Activated T-helper 1 cell treated with anti-CD3 and anti-CD28 coated beads, Interleukin-2, amount 50 U/mL, for 16 hours (primary cell): ENCODE measurements around the gene MAGOH.

Source experiments
- DNase-seq, 2 donors: peaks; one replicate each; pipeline ENCODE4 v3.0.0-alpha.2; 2020; ENCODE audit warnings: low read depth in 1 of 2, low spot score in 1 of 2

Gene MAGOH

DNA sequence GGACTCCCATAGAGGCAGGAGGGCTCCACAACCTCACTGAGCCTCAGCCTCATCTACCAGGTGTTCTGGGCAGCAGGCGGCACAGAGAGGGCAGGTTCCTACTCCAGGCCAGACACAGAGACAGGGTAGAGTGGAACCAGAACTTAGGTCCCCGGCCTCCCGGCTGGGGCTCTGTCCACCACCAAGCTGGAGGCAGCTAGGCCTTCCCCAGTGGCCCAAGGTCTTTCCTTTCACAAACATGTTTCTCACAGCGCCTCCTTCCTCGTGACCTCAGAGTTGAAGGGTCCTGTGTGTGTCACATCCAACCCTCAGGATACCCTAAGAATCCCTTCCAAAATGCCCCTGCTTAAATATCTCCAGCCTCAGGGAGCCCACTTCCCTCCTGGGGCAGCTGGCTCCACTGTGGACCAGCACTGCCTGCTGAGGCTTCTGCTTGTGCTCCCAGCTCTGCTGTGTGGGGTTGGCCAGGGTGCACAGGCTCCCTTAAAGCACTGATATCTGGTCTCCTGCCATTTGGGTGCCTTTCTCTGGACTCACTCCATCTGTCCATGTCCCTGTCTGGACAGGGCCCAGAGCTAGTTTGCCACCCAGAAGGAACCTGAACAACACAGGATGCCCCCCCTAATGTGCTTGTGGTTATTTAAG is 33.2 kb upstream of the MAGOH start:
- DNase-seq: no peak

DNA sequence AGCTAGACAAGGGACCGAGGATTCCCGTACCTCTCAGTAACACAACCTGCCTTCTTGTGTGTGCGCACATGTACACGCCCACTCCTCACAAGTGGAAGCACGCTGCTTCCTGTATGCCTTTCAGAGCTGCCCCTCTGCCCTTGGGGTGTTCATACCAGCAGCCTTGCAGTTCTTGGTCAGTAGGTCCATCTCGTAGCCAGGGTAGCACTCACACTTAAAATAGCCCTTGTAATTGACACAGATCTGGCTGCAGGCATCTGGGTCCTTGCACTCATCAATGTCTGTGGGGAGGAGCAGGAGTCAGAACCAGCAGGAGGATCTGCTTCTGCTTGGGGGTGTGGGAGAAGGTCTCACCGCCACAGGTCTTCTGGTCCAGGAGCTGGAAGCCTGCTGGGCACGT is 32.6 kb upstream of the MAGOH start:
- DNase-seq: no peak

- no peak for DNase-seq
Observed at GRCh38 chr1:53270107-53270506, 31.8 kb upstream of the MAGOH start.

GRCh38 chr1:53267761-53268160 is 29.4 kb upstream of the MAGOH start:
- no peak for DNase-seq

DNA sequence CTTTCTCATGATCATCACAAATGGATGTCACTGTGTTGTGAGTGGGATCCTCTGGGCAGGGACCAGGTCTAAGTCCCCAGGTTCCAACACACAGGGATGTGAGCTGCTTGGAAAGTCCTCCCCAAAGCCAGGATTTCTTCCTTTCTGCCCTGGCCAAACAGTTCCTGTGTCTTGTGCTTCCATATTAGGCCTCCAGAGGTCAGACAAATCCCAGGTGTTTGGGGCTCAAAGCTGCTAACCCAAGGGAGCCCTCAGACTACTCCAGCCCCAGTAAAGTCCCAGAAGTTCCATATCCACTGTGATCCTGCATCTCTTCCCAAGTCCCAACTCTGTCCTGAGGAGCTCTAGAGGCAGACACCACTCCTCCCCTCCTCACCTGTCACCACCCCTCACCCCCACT is 27.7 kb upstream of the MAGOH start:
- DNase-seq: no peak

- no peak for DNase-seq
Observed at GRCh38 chr1:53265581-53265980, 27.3 kb upstream of the MAGOH start.

DNA sequence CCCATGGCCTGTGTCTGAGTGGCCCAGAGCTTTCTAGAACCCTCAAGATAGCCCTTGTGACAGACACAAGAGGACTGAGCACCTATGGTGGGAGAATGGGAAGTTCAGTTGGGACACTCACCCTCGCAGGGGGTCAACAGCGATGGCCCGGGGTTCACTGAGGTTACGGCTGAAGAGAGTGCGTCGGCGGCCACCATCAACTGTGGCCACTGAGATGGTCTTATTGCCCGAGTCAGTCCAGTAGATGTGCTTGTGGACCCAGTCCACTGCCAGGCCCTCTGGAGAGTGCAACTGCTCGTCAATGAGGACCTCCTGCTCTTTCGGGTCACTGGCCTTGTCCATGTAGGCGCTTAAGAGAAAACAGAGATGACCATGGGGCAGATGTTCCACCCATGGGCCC is 25.7 kb upstream of the MAGOH start:
- no peak for DNase-seq

- no peak for DNase-seq
Observed at GRCh38 chr1:53262000-53262399, 23.7 kb upstream of the MAGOH start.

GRCh38 chr1:53260631-53261247 is 22.4 kb upstream of the MAGOH start:
- no peak for DNase-seq

- no peak for DNase-seq
Observed at GRCh38 chr1:53259932-53260331, 21.6 kb upstream of the MAGOH start.

DNA sequence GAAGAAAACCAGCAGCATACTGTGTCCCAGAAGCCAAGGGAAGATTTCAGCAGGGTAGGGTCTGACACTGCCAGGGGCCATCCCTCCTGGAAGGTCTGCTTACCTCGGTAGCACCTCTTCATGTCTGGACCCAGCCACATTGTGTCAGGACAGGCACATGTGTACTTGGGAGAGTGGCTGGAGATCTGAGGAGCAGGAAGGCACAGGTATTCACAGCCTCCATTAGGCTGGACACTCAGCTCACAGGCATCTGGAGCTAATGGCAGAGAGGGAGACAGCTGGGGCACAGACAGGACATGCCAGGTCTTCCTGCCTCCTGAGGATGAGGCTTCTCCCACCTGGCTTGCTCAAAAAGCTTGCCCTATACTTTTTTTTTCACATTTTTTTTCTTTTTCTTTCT is 19.9 kb upstream of the MAGOH start:
- DNase-seq: no peak

GRCh38 chr1:53257454-53258081 is 19.2 kb upstream of the MAGOH start:
- no peak for DNase-seq

DNA sequence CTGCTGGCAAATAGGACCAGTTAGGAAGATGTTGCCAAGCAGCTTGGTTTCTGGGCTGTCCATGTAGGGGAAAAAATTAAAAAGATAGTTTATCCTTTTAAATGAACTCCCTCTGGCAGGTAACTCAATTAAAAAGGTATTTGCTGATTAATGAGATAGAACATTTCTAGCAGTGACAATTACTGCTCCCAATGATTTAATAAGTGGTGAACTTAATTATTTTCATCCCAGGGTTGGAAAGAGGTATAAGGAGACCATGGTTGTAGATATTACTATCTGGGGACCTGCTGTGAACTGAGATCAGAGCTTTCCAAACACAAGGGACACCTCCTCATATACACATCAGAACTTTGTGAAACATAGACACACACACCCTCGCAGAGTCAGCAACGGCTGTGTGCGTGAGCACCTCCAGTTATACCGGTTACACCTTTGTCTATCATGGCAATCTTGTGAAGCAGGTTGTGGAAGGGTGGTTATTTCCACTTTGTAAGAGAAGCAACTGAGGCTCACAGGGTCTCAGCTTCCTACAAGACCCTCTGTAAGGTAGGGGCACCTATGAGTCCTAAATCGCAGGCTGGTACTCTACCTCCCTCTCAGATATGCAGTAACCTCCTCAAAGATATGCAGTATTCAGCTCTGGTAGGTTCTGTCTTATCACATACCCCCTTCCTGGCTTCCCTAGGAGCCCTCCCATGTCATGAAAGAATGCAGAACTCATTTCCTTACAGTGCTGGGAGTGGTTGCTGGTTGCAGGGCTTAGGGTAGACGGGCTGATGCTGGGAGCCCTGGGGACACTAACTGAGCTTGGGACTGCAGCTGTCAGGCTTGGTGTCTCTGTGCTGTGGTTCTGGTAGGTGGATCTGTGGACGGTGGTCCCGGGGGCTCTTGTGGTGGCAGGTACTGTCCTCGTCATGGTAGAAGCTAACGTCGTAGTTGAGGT is 18.5 kb upstream of the MAGOH start:
- DNase-seq: no peak

- DNase-seq: no peak
Observed at GRCh38 chr1:53255031-53255430, 16.7 kb upstream of the MAGOH start.

- no peak for DNase-seq
Observed at GRCh38 chr1:53254011-53254640, 15.8 kb upstream of the MAGOH start.

- DNase-seq: no peak
Observed at GRCh38 chr1:53250325-53250724, 12.0 kb upstream of the MAGOH start.

DNA sequence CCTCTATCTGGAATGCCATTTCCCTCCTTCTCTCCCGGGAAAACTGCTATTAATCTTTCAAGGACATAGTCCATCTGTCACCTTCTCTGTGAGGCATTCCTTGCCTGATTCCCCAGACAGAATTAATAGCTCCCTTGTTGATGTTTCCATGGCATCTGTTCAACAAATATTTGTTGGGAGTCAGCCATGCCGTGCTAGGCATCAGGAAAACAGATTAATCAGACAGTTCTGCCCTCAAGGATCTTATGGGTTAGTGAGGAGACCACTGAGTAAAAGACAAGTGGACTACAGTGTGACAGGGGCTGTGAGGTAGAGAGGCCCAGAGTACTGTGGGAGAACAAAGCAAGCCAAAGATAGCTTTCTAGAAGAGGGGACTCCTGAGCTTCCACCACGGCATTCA is 11.4 kb upstream of the MAGOH start:
- DNase-seq: no peak

DNA sequence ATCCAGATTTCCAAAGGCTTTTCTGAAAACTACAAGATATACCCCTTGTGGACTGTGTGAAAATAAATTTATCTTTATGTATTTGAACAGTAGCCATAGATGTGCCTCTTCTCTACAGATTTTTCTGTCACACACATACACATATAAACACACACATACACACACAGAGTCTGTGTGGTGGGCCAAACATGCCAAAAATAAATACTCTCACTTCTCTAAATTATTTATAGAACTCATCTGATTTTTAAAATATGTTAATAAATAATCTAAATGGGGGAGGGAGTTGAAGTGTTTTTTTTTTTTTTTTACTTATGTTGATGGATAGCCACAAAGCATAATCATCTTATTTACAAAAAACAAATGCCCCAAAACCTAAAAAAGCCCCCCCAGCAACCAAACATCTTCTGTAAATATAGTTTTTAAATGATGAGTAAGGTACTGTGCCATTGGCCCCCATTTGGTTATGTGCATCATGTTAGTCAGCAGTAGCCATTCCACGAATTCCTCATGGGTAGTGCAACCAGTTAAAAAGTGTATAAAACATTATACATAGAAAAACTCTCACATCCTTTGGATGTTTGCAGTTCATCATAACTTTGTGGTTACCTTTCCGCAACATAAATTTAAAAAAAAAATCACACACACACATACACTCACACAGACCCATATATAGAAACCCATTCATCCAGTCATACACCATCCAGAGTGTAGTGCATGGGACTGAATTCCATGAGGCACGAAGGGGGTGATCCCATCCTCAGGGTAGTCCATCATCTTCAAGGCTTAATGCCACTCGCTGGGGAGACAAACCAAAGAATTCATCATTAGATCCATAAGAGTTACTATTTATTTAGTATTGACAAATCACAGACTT is 8.2 kb upstream of the MAGOH start:
- DNase-seq: no peak

DNA sequence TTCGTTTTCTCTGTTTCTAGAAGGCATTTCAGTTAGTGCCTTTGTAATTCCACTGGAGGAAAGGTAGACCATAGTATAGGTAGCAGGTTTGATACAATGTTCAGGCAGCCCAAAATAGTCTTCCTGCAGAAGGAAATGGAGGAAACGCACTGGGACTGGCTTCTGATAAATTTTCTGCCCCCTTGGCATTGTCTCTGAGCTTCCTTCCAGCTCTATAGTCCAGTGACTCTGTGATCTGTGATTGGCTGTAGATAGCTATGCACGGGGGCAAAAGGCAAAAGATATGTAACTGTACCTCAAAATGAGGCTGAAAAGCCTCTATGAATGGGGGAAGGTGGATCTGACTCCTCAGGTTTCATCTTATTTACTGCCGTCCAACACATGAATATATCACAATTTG is 5.8 kb upstream of the MAGOH start:
- no peak for DNase-seq

GRCh38 chr1:53242381-53242780 is 4.1 kb upstream of the MAGOH start:
- no peak for DNase-seq
